ENCODE data around the gene BRPF3.

The BRPF3 gene

GRCh38 chr6:36196113-36196879 lies at the start of gene BRPF3:
TSS of gene BRPF3 (plus strand) at chr6:36196744. CDS start at chr6:36200323, 3,579 bp downstream.
- DNase-seq (ENCODE audit: low read depth, low spot score), result no peak

- DNase-seq (ENCODE audit: low read depth, low spot score), result no peak
Observed at GRCh38 chr6:36147294-36147693, 49.2 kb upstream of the BRPF3 start.

GRCh38 chr6:36149476-36149875 lies 47.1 kb upstream of the BRPF3 start:
- DNase-seq (ENCODE audit: low read depth, low spot score), result no peak

- no peak for DNase-seq (ENCODE audit: low read depth, low spot score)
Observed at GRCh38 chr6:36150283-36150682, 46.3 kb upstream of the BRPF3 start.

GRCh38 chr6:36154286-36154685 lies 42.3 kb upstream of the BRPF3 start:
- DNase-seq (ENCODE audit: low read depth, low spot score), result no peak

- DNase-seq (ENCODE audit: low read depth, low spot score), result no peak
Observed at GRCh38 chr6:36155662-36156061, 40.9 kb upstream of the BRPF3 start.

GRCh38 chr6:36160147-36160760 lies 36.3 kb upstream of the BRPF3 start:
- DNase-seq (ENCODE audit: low read depth, low spot score), result no peak

- DNase-seq (ENCODE audit: low read depth, low spot score), result no peak
Observed at GRCh38 chr6:36169023-36170007, 27.2 kb upstream of the BRPF3 start.

GRCh38 chr6:36170704-36171103 lies 25.8 kb upstream of the BRPF3 start:
- DNase-seq (ENCODE audit: low read depth, low spot score), result no peak

GRCh38 chr6:36171573-36171972 lies 25.0 kb upstream of the BRPF3 start:
- DNase-seq (ENCODE audit: low read depth, low spot score), result no peak

- no peak for DNase-seq (ENCODE audit: low read depth, low spot score)
Observed at GRCh38 chr6:36177166-36177565, 19.4 kb upstream of the BRPF3 start.

- no peak for DNase-seq (ENCODE audit: low read depth, low spot score)
Observed at GRCh38 chr6:36178544-36178943, 18.0 kb upstream of the BRPF3 start.

GRCh38 chr6:36180126-36180525 lies 16.4 kb upstream of the BRPF3 start:
- no peak for DNase-seq (ENCODE audit: low read depth, low spot score)

GRCh38 chr6:36184311-36184710 lies 12.2 kb upstream of the BRPF3 start:
- DNase-seq (ENCODE audit: low read depth, low spot score), result no peak

GRCh38 chr6:36186199-36186598 lies 10.3 kb upstream of the BRPF3 start:
- DNase-seq (ENCODE audit: low read depth, low spot score), result no peak

GRCh38 chr6:36187446-36187845 lies 9.1 kb upstream of the BRPF3 start:
- DNase-seq (ENCODE audit: low read depth, low spot score), result no peak

- DNase-seq (ENCODE audit: low read depth, low spot score), result no peak
Observed at GRCh38 chr6:36195471-36196112, 952 bp upstream of the BRPF3 start.

GRCh38 chr6:36196880-36197548 lies 470 bp downstream of the BRPF3 start:
- peak; percentile 93 for DNase-seq (ENCODE audit: low read depth, low spot score)

- no peak for DNase-seq (ENCODE audit: low read depth, low spot score)
Observed at GRCh38 chr6:36197739-36198221, 1.2 kb downstream of the BRPF3 start.

GRCh38 chr6:36198986-36199385 lies 2.4 kb downstream of the BRPF3 start:
- DNase-seq (ENCODE audit: low read depth, low spot score), result no peak

Data from brain pericyte (primary cell).